HepG2 (cell line): ENCODE measurements around the gene BACH2.

Experiments
- CTCF ChIP-seq: sonication (generic); formaldehyde crosslinking; IDR thresholded peaks from 2 replicates; pipeline ENCODE4 v1.5.0; 2020; ENCODE audit warnings: mild to moderate bottlenecking, missing genetic modification reagents, moderate library complexity
- FOXP1 ChIP-seq, 2 experiments: fragments of 450-650 bp in 1 of 2; IDR thresholded peaks; 2 replicates each; pipeline ENCODE4 v1.6.1; 2017 to 2018; ENCODE audit warnings: antibody characterized with exemption in 1 of 2
- POLR2AphosphoS5 ChIP-seq: IDR thresholded peaks from 2 replicates; pipeline ENCODE4 v1.6.1; 2012; ENCODE audit warnings: low read depth, low read length
- U2AF2 ChIP-seq: fragments of 200-400 bp; formaldehyde crosslinking; IDR thresholded peaks from 2 replicates; pipeline ENCODE4 v1.6.1; 2017; ENCODE audit warnings: low read depth, mild to moderate bottlenecking, low read length
- USF2 ChIP-seq, 2 experiments: sonication (generic) in 1 of 2; formaldehyde crosslinking in 1 of 2; IDR thresholded peaks; 2 replicates each; pipeline versions ENCODE4 v1.5.1 to v1.6.1; 2011 to 2020; ENCODE audit warnings: borderline replicate concordance in 1 of 2, low read depth in 1 of 2, low read length in 1 of 2, mild to moderate bottlenecking in 1 of 2, missing genetic modification reagents in 1 of 2, moderate library complexity in 1 of 2
- ZFP1 ChIP-seq: IDR thresholded peaks from 2 replicates; pipeline ENCODE4 v1.6.1; 2016
- ZNF343 ChIP-seq: sonication (generic); formaldehyde crosslinking; IDR thresholded peaks from 2 replicates; pipeline ENCODE4 v1.4.0; 2020; ENCODE audit warnings: mild to moderate bottlenecking, missing genetic modification reagents

- TF ChIP-seq USF2 (IDR thresholded peaks at IDR 0.05; ENCODE audit: low read depth, low read length) (no peak), USF2 (CRISPR knock-in tag; IDR thresholded peaks at IDR 0.05; ENCODE audit: borderline replicate concordance) (no peak), FOXP1 (IDR thresholded peaks at IDR 0.05) (no peak), FOXP1 (CRISPR knock-in tag; IDR thresholded peaks at IDR 0.05) (no peak), POLR2AphosphoS5 (no peak), CTCF (CRISPR knock-in tag) (no peak), U2AF2 (no peak), ZFP1 (CRISPR knock-in tag) (no peak), ZNF343 (CRISPR knock-in tag) (no peak)
These were observed 224.1 kb downstream of the BACH2 start for GRCh38 chr6:90072501-90072900.
